H1 (cell line): Measurements from ENCODE around the gene COPS7A.
"Not testable (repeated sequence)": the region's sequence is repeated elsewhere in the genome, so short reads cannot be mapped to it uniquely, and the experiment has no call there.

Source experiments
- ATF2 ChIP-seq: IDR thresholded peaks from 2 replicates; pipeline ENCODE4 v1.6.1; 2012; ENCODE audit warnings: low read length, inconsistent platforms
- ATF3 ChIP-seq: IDR thresholded peaks from 2 replicates; pipeline ENCODE4 v1.6.1; 2011; ENCODE audit warnings: low read depth, mild to moderate bottlenecking, low read length; ENCODE audit not compliant: insufficient read depth
- CREB1 ChIP-seq: IDR thresholded peaks from 2 replicates; pipeline ENCODE4 v1.6.1; 2012; ENCODE audit warnings: inconsistent platforms
- CTCF ChIP-seq, 3 experiments: IDR thresholded peaks; 1 replicate in 2 of 3; 2 replicates in 1 of 3; pipeline versions ENCODE4 v1.5.1 to v1.6.1; 2011; ENCODE audit warnings: low read length in 3 of 3, mild to moderate bottlenecking in 3 of 3, inconsistent platforms in 2 of 3, low read depth in 1 of 3, moderate library complexity in 1 of 3; ENCODE audit not compliant: insufficient read depth in 1 of 3; ENCODE audit errors: control extremely low read depth in 1 of 3
- EP300 ChIP-seq, 2 experiments: IDR thresholded peaks; 1 replicate in 1 of 2; 2 replicates in 1 of 2; pipeline ENCODE4 v1.6.1; 2011 to 2012; ENCODE audit warnings: low read depth in 2 of 2, low read length in 2 of 2, mild to moderate bottlenecking in 2 of 2, borderline replicate concordance in 1 of 2, inconsistent platforms in 1 of 2, moderate library complexity in 1 of 2
- EZH2 ChIP-seq: fragments of 200-600 bp; sonication (generic); IDR thresholded peaks from 2 replicates; pipeline ENCODE4 v1.7.1; 2012; ENCODE audit warnings: low read depth, mild to moderate bottlenecking, moderate library complexity, low read length, inconsistent platforms; ENCODE audit not compliant: severe bottlenecking
- GTF2F1 ChIP-seq: IDR thresholded peaks from 2 replicates; pipeline ENCODE4 v1.6.1; 2012; ENCODE audit warnings: low read depth, low read length, improper control_type of control experiment, borderline replicate concordance
- MAFK ChIP-seq: IDR thresholded peaks from 2 replicates; pipeline ENCODE4 v1.6.1; 2012; ENCODE audit warnings: low read depth, mild to moderate bottlenecking, improper control_type of control experiment, low read length
- MAX ChIP-seq: IDR thresholded peaks from 2 replicates; pipeline ENCODE4 v1.6.1; 2012; ENCODE audit warnings: inconsistent platforms
- POLR2AphosphoS5 ChIP-seq: IDR thresholded peaks from 2 replicates; pipeline ENCODE4 v1.6.1; 2011; ENCODE audit warnings: low read depth, low read length
- POU5F1 ChIP-seq: IDR thresholded peaks from 2 replicates; pipeline ENCODE4 v1.6.1; 2011; ENCODE audit warnings: low read depth, mild to moderate bottlenecking, low read length, moderate library complexity
- SP1 ChIP-seq: IDR thresholded peaks from 2 replicates; pipeline ENCODE4 v1.6.1; 2011; ENCODE audit warnings: low read depth, low read length
- SRF ChIP-seq: IDR thresholded peaks from 2 replicates; pipeline ENCODE4 v1.6.1; 2011; ENCODE audit warnings: mild to moderate bottlenecking, low read depth, low read length, moderate library complexity
- TAF1 ChIP-seq: IDR thresholded peaks from 2 replicates; pipeline ENCODE4 v1.6.1; 2011; ENCODE audit warnings: mild to moderate bottlenecking, low read depth, low read length

DNA sequence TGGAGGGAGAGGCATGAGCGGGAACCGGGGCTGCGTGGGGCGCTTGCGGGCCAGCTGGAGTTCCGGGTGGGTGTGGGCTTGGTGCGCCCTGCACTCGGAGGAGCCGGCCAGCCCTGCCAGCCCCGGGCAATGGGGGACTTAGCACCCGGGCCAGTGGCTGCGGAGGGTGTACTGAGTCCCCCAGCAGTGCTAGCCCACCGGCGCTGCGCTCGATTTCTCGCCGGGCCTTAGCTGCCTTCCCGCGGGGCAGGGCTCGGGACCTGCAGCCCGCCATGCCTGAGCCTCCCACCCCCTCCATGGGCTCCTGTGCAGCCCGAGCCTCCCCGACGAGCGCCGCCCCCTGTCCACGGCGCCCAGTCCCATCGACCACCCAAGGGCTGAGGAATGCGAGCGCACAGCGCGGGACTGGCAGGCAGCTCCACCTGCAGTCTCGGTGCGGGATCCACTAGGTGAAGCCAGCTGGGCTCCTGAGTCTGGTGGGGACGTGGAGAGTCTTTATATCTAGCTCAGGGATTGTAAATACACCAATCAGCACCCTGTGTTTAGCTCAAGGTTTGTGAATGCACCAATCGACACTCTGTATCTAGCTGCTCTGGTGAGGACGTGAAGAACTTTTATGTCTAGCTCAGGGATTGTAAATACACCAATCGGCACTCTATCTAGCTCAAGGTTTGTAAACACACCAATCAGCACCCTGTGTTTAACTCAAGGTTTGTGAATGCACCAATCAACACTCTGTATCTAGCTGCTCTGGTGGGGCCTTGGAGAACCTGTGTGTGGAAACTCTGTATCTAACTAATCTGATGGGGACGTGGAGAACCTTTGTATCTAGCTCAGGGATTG, 7.6 kb upstream of the COPS7A start:
- not testable (repeated sequence) for TF ChIP-seq EP300 (IDR thresholded peaks at IDR 0.05; ENCODE audit: borderline replicate concordance in 1 of 2, low read depth in 2 of 2, low read length in 2 of 2); CTCF (IDR thresholded peaks at IDR 0.05; ENCODE audit: control extremely low read depth in 1 of 3, insufficient read depth in 1 of 3, low read depth in 1 of 3, low read length in 3 of 3); CREB1; GTF2F1; ATF2; ATF3; POLR2AphosphoS5; EZH2; POU5F1; MAFK; MAX; SP1; SRF; TAF1
